ENCODE measurements around the gene MPL.

DNA sequence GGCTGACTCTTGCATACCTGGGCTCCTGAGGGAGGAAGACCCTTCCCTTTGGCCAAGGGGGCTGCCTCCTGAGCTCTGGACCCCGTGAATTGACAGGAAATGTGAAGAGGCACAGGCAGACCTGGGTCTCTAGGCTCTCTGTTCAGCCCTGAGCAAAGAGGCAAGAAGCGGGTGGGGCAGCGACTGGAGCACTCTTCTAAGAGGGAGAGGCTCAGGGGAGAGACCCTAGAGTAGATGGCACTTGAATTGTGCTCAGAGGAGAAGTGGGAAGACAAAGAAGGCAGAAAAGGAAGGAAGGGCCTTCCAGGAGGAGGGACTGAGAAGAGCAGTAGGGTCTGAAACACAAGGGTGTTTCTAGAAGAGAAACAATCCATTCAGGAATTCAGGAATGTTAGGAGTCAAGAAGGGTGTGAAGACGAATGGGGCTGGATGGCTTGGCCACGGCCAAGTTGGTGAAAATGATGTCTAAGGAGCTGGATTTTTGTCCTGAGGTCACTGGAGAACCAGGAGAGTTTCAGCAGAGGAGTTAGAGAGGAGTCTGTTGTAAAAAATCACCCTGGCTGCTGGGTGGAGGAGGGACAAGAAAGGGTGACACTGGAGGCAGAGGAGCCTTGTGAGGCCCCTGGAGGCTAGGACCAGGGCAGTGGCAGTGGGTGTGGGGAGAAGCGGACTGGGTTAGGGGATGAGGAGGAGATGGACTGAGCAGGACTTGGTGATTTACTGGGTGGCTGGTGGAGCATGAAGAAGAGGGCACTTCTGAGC is 31.5 kb upstream of the MPL start:
- TF ChIP-seq, protein P1, sequence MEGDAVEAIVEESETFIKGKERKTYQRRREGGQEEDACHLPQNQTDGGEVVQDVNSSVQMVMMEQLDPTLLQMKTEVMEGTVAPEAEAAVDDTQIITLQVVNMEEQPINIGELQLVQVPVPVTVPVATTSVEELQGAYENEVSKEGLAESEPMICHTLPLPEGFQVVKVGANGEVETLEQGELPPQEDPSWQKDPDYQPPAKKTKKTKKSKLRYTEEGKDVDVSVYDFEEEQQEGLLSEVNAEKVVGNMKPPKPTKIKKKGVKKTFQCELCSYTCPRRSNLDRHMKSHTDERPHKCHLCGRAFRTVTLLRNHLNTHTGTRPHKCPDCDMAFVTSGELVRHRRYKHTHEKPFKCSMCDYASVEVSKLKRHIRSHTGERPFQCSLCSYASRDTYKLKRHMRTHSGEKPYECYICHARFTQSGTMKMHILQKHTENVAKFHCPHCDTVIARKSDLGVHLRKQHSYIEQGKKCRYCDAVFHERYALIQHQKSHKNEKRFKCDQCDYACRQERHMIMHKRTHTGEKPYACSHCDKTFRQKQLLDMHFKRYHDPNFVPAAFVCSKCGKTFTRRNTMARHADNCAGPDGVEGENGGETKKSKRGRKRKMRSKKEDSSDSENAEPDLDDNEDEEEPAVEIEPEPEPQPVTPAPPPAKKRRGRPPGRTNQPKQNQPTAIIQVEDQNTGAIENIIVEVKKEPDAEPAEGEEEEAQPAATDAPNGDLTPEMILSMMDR (IDR thresholded peaks at IDR 0.05; ENCODE audit: poor library complexity): no peak
- TF ChIP-seq EZH2 (IDR thresholded peaks at IDR 0.05; ENCODE audit: borderline replicate concordance): no peak

All from hepatocyte (in vitro differentiated cells).